Mesothelial cell of epicardium (in vitro differentiated cells): ENCODE data around the gene VARS2. TPM values are rescaled to one million over a fixed set of nuclear protein-coding genes. Genes with fewer than 3 reads are reported as not detected.

Source experiments
- DNase-seq, 2 experiments: peaks; one replicate each; pipeline ENCODE4 v3.0.0; 2021; ENCODE audit warnings: low spot score in 2 of 2; ENCODE audit not compliant: unreplicated experiment in 2 of 2
- H3K27ac Mint-ChIP-seq: 2 replicates; pipeline ENCODE4 v1.8.0; 2021; ENCODE audit warnings: mixed read lengths
- H3K27me3 Mint-ChIP-seq: 2 replicates; pipeline ENCODE4 v1.8.0; 2021; ENCODE audit warnings: low read depth, mixed read lengths
- H3K36me3 Mint-ChIP-seq: 2 replicates; pipeline ENCODE4 v1.8.0; 2021; ENCODE audit warnings: mixed read lengths
- H3K4me1 Mint-ChIP-seq: 2 replicates; pipeline ENCODE4 v1.8.0; 2021; ENCODE audit warnings: mixed read lengths
- H3K4me3 Mint-ChIP-seq: 2 replicates; pipeline ENCODE4 v1.8.0; 2021; ENCODE audit warnings: mild to moderate bottlenecking, moderate library complexity, mixed read lengths
- H3K9me3 Mint-ChIP-seq: 2 replicates; pipeline ENCODE4 v1.8.0; 2021; ENCODE audit warnings: mixed read lengths
- CTCF ChIP-seq: fragments of 200-600 bp; sonication (generic); IDR thresholded peaks from one replicate; pipeline ENCODE4 v1.5.0; 2021; ENCODE audit warnings: antibody characterized with exemption; ENCODE audit not compliant: unreplicated experiment
- total RNA-seq: library from RNA; stranded (reverse); gene quantifications from 3 replicates; pipeline ENCODE4 v1.2.1, GENCODE V29; 2021

VARS2 gene
- total RNA-seq, 1 donor from 2014 or later = 67.4 TPM

GRCh38 chr6:30895343-30895742 lies 18.7 kb upstream of the VARS2 start:
- H3K27ac Mint-ChIP-seq = no peak overlapping the region
- peaks cover 2% of the 10 kb centered on the region for H3K4me1 Mint-ChIP-seq
- no peak for DNase-seq
- H3K27me3 Mint-ChIP-seq = no peaks in the 10 kb centered on the region
- TF ChIP-seq CTCF = no peak
- H3K4me3 Mint-ChIP-seq = no peak overlapping the region
- no peaks in the 10 kb centered on the region for H3K9me3 Mint-ChIP-seq
- H3K36me3 Mint-ChIP-seq = peaks cover 39% of the 10 kb centered on the region

DNA sequence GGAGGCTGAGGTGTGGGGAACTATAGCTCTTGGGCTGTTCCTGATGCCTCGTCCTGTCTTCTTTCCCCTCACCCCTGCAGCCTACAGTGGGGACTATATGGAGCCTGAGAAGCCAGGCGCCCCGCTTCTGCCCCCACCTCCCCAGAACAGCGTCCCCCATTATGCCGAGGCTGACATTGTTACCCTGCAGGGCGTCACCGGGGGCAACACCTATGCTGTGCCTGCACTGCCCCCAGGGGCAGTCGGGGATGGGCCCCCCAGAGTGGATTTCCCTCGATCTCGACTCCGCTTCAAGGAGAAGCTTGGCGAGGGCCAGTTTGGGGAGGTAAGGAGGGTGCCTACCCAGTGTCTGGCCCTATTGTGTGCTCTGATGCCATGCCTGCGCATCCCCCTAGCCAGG lies 17.5 kb upstream of the VARS2 start:
- H3K27ac Mint-ChIP-seq = no peak overlapping the region
- no peak overlapping the region for H3K4me3 Mint-ChIP-seq
- peaks cover 36% of the 10 kb centered on the region for H3K36me3 Mint-ChIP-seq
- no peaks in the 10 kb centered on the region for H3K27me3 Mint-ChIP-seq
- DNase-seq = no peak
- TF ChIP-seq CTCF = no peak
- no peaks in the 10 kb centered on the region for H3K4me1 Mint-ChIP-seq
- H3K9me3 Mint-ChIP-seq = no peaks in the 10 kb centered on the region

- no peak for TF ChIP-seq CTCF
- Mint-ChIP-seq H3K9me3 (no peaks in the 10 kb centered on the region), H3K27ac (no peak overlapping the region), H3K4me1 (no peaks in the 10 kb centered on the region), H3K36me3 (peaks cover 30% of the 10 kb centered on the region), H3K27me3 (no peaks in the 10 kb centered on the region), H3K4me3 (no peak overlapping the region)
- DNase-seq = no peak
Measured at GRCh38 chr6:30897882-30898281, 16.2 kb upstream of the VARS2 start.

DNA sequence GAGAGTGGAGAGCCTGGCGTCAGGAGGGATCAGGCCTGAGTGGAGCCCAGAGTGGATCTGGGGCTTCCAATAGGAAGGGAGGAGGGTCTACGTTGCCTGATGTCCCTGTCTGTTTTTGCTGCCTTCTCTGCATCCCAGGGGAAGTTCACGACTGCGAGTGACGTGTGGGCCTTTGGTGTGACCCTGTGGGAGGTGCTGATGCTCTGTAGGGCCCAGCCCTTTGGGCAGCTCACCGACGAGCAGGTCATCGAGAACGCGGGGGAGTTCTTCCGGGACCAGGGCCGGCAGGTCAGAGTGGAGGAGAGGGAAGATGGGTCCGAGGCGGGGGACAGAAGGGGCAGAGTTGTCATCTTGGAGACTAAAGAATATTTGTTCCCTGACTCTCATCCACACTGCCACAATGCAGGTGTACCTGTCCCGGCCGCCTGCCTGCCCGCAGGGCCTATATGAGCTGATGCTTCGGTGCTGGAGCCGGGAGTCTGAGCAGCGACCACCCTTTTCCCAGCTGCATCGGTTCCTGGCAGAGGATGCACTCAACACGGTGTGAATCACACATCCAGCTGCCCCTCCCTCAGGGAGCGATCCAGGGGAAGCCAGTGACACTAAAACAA lies 15.2 kb upstream of the VARS2 start:
- Mint-ChIP-seq H3K27me3 (no peaks in the 10 kb centered on the region), H3K4me1 (no peaks in the 10 kb centered on the region), H3K36me3 (peaks cover 30% of the 10 kb centered on the region), H3K4me3 (no peak overlapping the region), H3K9me3 (no peaks in the 10 kb centered on the region), H3K27ac (no peak overlapping the region)
- no peak for TF ChIP-seq CTCF
- DNase-seq = no peak

DNA sequence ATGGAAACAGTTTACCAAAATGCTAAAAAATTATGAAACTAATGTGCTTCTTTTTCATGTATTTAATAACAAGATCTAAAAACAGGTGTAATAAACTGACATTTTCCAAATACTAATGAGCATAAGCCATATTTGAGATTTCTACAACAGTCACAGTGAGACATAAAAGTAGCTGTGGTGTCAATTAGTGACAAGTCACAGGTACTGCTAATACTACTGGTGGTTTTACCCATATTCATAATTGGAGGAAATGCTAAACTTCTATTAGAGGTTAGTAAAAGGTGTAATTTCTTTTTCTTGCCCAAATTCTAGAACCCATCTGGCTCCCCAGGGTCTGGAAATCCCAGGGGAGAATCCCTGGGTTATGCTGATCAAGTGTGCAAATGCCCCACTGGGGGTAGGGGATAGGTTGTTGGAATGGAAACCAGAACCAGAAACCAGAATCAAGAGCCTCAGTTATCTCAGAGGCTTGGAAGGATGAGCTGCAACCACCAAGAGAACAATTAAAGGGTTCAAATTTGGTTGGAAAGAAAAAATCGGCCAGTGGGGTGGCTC lies 13.1 kb upstream of the VARS2 start:
- H3K4me1 Mint-ChIP-seq = no peaks in the 10 kb centered on the region
- no peak overlapping the region for H3K4me3 Mint-ChIP-seq
- peaks cover 18% of the 10 kb centered on the region for H3K36me3 Mint-ChIP-seq
- DNase-seq = no peak
- no peak overlapping the region for H3K27ac Mint-ChIP-seq
- no peaks in the 10 kb centered on the region for H3K9me3 Mint-ChIP-seq
- no peak for TF ChIP-seq CTCF
- no peaks in the 10 kb centered on the region for H3K27me3 Mint-ChIP-seq
